Keratinocyte (primary cell): ENCODE results near the gene CCL27. TPM values are rescaled to one million over a fixed set of nuclear protein-coding genes. Genes with fewer than 3 reads are reported as not detected.

Experiments used
- DNase-seq: peaks from one replicate; pipeline ENCODE4 v3.0.0-alpha.2; 2011; ENCODE audit warnings: low read depth, missing footprints, low spot score
- FAIRE-seq: peaks from 2 replicates; lab custom pipeline; 2011; peaks lifted over from hg19 to GRCh38; lab: Jason Lieb, UNC
- H2AFZ ChIP-seq: 2 replicates; pipeline ENCODE4 v1.6.0; 2012; ENCODE audit warnings: low read length, control low read depth, inconsistent platforms; ENCODE audit not compliant: control insufficient read depth
- H3K27ac ChIP-seq: 2 replicates; pipeline ENCODE4 v1.5.1; 2011; ENCODE audit warnings: low read length; ENCODE audit not compliant: control insufficient read depth, insufficient read depth
- H3K27me3 ChIP-seq: 3 replicates; pipeline ENCODE4 v1.6.0; 2011; ENCODE audit warnings: low read length; ENCODE audit not compliant: control insufficient read depth, insufficient read depth; ENCODE audit errors: extremely low read depth
- H3K36me3 ChIP-seq, 2 experiments: 2 replicates in 1 of 2; 3 replicates in 1 of 2; pipeline ENCODE4 v1.5.1; 2011; ENCODE audit warnings: low read length in 2 of 2, mild to moderate bottlenecking in 1 of 2; ENCODE audit not compliant: control insufficient read depth in 2 of 2, insufficient read depth in 2 of 2; ENCODE audit errors: extremely low read depth in 1 of 2
- H3K4me1 ChIP-seq: 3 replicates; pipeline ENCODE4 v1.5.1; 2011; ENCODE audit warnings: low read length; ENCODE audit not compliant: control insufficient read depth, insufficient read depth; ENCODE audit errors: extremely low read depth
- H3K4me2 ChIP-seq: 3 replicates; pipeline ENCODE4 v1.6.0; 2011; ENCODE audit warnings: low read depth, low read length; ENCODE audit not compliant: control insufficient read depth, insufficient read depth; ENCODE audit errors: extremely low read depth
- H3K4me3 ChIP-seq, 3 experiments: fragments of 200-600 bp in 1 of 3; sonication (generic) in 1 of 3; 2 replicates in 2 of 3; 3 replicates in 1 of 3; pipeline ENCODE4 v1.5.1; 2011 to 2016; ENCODE audit warnings: low read length in 3 of 3, mild to moderate bottlenecking in 3 of 3, control low read depth in 2 of 3, inconsistent platforms in 1 of 3, low read depth in 1 of 3, mixed read lengths in 1 of 3, mixed run types in 1 of 3, moderate library complexity in 1 of 3; ENCODE audit not compliant: control insufficient read depth in 2 of 3, insufficient read depth in 2 of 3; ENCODE audit errors: extremely low read depth in 1 of 3
- H3K79me2 ChIP-seq: 2 replicates; pipeline ENCODE4 v1.6.0; 2012; ENCODE audit warnings: low read length; ENCODE audit not compliant: control insufficient read depth, insufficient read depth
- H3K9ac ChIP-seq: 3 replicates; pipeline ENCODE4 v1.6.0; 2011; ENCODE audit warnings: low read length; ENCODE audit not compliant: control insufficient read depth, insufficient read depth; ENCODE audit errors: extremely low read depth
- H3K9me1 ChIP-seq: 3 replicates; pipeline ENCODE4 v1.6.0; 2011; ENCODE audit warnings: low read length; ENCODE audit not compliant: control insufficient read depth, insufficient read depth; ENCODE audit errors: extremely low read depth
- H3K9me3 ChIP-seq: 2 replicates; pipeline ENCODE4 v1.5.1; 2012; ENCODE audit warnings: low read depth, low read length; ENCODE audit not compliant: control insufficient read depth
- H4K20me1 ChIP-seq: 3 replicates; pipeline ENCODE4 v1.6.0; 2011; ENCODE audit warnings: low read length; ENCODE audit not compliant: control insufficient read depth, insufficient read depth; ENCODE audit errors: extremely low read depth
- EZH2 ChIP-seq: IDR thresholded peaks from one replicate; pipeline ENCODE4 v1.6.1; 2012; ENCODE audit warnings: inconsistent platforms, mild to moderate bottlenecking, low read length, moderate library complexity
- dilution Hi-C: fragments of 300-500 bp; cut with MboI; formaldehyde crosslinking; loops from one replicate; pipeline ENCODE4 v1.7.0; 2020; ENCODE audit warnings: low sequenced_read_pairs; ENCODE audit not compliant: extremely low pct_ligation_motif_present
- polyA minus RNA-seq, 3 experiments: library from RNA; depleted of rRNA, polyadenylated mRNA; stranded (reverse); fragments of >200 nt; gene quantifications; 1 replicate in 1 of 3; 2 replicates in 1 of 3; 3 replicates in 1 of 3; pipeline ENCODE4 v1.2.3, GENCODE V29; 2011
- polyA plus RNA-seq, 5 experiments: library from polyadenylated mRNA; depleted of rRNA in 3 of 5; stranded (reverse) in 3 of 5; stranded (forward) in 1 of 5; unstranded in 1 of 5; fragments of >200 nt; gene quantifications; 1 replicate in 1 of 5; 2 replicates in 3 of 5; 3 replicates in 1 of 5; pipeline versions ENCODE4 v1.2.1 to v1.2.3, GENCODE V29; 2011 to 2012; ENCODE audit warnings: missing spikeins in 2 of 5, low read depth in 1 of 5, low replicate concordance in 1 of 5
- TF ChIP-seq, protein P1 (sequence below), 3 experiments: IDR thresholded peaks in 1 of 3; conservative IDR thresholded peaks in 1 of 3; optimal IDR thresholded peaks in 1 of 3; 2 replicates in 2 of 3; 3 replicates in 1 of 3; pipeline versions ENCODE3 to v1.5.1; 2011; ENCODE audit warnings: low read length in 3 of 3, mild to moderate bottlenecking in 3 of 3, moderate library complexity in 2 of 3, control low read depth in 1 of 3, inconsistent platforms in 1 of 3; ENCODE audit not compliant: insufficient read depth in 2 of 3; ENCODE audit errors: extremely low read depth in 1 of 3

Gene CCL27, protein sequence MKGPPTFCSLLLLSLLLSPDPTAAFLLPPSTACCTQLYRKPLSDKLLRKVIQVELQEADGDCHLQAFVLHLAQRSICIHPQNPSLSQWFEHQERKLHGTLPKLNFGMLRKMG
- polyA plus RNA-seq (0.46 to 1.1 TPM (median 1.1 TPM) in 3 replicates), polyA minus RNA-seq (0.96 to 6.9 TPM (median 2.8 TPM) in 3 replicates)
- not detected for polyA plus RNA-seq (2011; ENCODE audit: low read depth)
- 1.5 and 1.9 TPM in 2 replicates for polyA plus RNA-seq (2011; cell fraction: cytosol; rRNA removed)
- 0.60 and 0.89 TPM in 2 replicates for polyA plus RNA-seq (2011; cell fraction: nucleus; rRNA removed)
- polyA plus RNA-seq (2012; ENCODE audit: low replicate concordance), result 1.1 and 2.4 TPM in 2 replicates
- polyA minus RNA-seq (2011; cell fraction: cytosol; rRNA and poly(A)+ RNA removed), result not detected
- not detected in 2 replicates for polyA minus RNA-seq (2011; cell fraction: nucleus; rRNA and poly(A)+ RNA removed)

DNA sequence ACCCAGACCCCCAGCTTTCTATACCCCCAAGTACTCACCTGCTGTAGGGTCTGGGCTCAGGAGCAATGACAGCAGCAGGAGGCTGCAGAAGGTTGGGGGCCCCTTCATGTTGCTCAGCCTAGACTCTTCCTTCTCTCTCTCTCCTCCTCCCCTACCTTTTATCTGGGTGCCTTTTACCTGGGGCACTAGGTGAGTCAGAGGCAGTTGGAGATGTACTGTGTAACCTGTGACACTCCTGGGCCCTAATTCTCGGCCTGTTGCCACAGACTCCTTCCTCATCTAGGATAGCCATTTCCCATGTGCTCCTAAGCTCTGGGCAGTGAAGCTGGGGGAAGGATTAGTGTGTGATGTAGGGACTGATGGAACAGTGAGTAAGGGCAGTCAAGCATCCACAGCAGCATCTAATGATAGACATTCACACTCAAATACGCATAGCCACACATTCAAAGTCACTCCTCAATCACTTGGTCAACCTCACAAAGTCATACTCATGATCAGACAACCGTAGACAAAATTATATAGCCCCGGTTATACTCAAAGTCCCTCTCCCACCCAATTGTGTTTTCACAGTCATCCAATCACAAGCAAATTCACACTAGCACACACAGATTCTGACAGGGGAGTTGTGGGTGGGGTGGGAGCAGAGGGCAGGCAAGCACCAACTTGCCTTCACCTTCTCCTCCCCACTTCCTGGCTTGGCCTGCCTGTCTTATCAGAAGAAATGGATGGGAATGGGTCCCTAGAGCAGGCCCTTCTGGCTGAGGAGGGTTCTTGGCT lies at the start of gene CCL27:
Gene CCL27 (minus strand): TSS at position 132 of the 777 bp plus-strand sequence. CDS start 24 bp downstream, at position 108.
- H3K27me3 ChIP-seq, result no peaks in the 10 kb centered on the region
- TF ChIP-seq EZH2, result no peak
- TF ChIP-seq, protein P1, sequence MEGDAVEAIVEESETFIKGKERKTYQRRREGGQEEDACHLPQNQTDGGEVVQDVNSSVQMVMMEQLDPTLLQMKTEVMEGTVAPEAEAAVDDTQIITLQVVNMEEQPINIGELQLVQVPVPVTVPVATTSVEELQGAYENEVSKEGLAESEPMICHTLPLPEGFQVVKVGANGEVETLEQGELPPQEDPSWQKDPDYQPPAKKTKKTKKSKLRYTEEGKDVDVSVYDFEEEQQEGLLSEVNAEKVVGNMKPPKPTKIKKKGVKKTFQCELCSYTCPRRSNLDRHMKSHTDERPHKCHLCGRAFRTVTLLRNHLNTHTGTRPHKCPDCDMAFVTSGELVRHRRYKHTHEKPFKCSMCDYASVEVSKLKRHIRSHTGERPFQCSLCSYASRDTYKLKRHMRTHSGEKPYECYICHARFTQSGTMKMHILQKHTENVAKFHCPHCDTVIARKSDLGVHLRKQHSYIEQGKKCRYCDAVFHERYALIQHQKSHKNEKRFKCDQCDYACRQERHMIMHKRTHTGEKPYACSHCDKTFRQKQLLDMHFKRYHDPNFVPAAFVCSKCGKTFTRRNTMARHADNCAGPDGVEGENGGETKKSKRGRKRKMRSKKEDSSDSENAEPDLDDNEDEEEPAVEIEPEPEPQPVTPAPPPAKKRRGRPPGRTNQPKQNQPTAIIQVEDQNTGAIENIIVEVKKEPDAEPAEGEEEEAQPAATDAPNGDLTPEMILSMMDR (optimal IDR thresholded peaks at IDR 0.05 in 1 of 3, IDR thresholded peaks at IDR 0.05 in 1 of 3, conservative IDR thresholded peaks at IDR 0.05 in 1 of 3; ENCODE audit: extremely low read depth in 1 of 3, insufficient read depth in 2 of 3, low read length in 3 of 3), result no peak
- H2AFZ ChIP-seq, result peak within 1 kb of the TSS; percentile 64
- no peaks in the 10 kb centered on the region for H4K20me1 ChIP-seq
- H3K9ac ChIP-seq, result peak within 1 kb of the TSS; percentile 55
- FAIRE-seq (peak; percentile 77), DNase-seq (no peak)
- dilution Hi-C loops, result no loop called here
- peaks cover under 1% of the 10 kb centered on the region for H3K9me1 ChIP-seq
- H3K4me2 ChIP-seq, result peak within 1 kb of the TSS; percentile 49
- H3K27ac ChIP-seq, result peak within 1 kb of the TSS; percentile 86
- H3K4me3 ChIP-seq, result peak within 1 kb of the TSS in 1 of 3 experiments; percentile 4
- H3K79me2 ChIP-seq, result peaks cover 16% of the 10 kb centered on the region
- H3K4me1 ChIP-seq, result peaks cover 58% of the 10 kb centered on the region
- H3K9me3 ChIP-seq, result no peaks in the 10 kb centered on the region
- peaks cover 0 to 2% of the 10 kb centered on the region in 2 experiments for H3K36me3 ChIP-seq

DNA sequence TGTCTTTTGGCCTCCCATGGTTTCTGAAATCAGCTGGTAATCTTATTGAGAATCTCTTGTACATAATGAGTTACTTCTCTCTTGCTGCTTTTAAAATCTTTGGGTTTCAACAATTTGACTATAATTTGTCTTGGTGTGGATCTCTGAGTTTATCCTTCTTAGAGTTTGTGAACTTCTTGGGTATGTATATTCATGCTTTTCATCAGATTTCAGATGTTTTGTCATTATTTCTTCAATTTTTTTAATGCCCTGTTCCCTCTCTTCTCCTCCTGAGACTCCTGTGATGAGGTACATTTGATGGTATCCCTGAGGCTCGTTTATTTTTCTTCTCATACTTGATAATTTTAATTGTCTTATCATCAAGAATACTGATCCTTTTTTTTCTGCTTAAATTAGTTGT lies 49.7 kb upstream of the CCL27 start:
- no peak for FAIRE-seq
- TF ChIP-seq, protein P1 (optimal IDR thresholded peaks at IDR 0.05 in 1 of 3, IDR thresholded peaks at IDR 0.05 in 1 of 3, conservative IDR thresholded peaks at IDR 0.05 in 1 of 3; ENCODE audit: extremely low read depth in 1 of 3, insufficient read depth in 2 of 3, low read length in 3 of 3), result no peak
- no peak for TF ChIP-seq EZH2
- dilution Hi-C loops, result no loop called here

More for the DNA sequence above, 49.7 kb upstream of the CCL27 start:
- Histone ChIP-seq H3K79me2 (no peaks in the 10 kb centered on the region), H2AFZ (no peak overlapping the region), H3K4me3 (no peak overlapping the region), H3K27me3 (no peaks in the 10 kb centered on the region), H3K4me1 (peaks cover 33% of the 10 kb centered on the region), H4K20me1 (no peaks in the 10 kb centered on the region), H3K9ac (no peak overlapping the region), H3K27ac (no peak overlapping the region), H3K9me1 (no peaks in the 10 kb centered on the region), H3K36me3 (no peaks in the 10 kb centered on the region), H3K9me3 (no peaks in the 10 kb centered on the region), H3K4me2 (no peak overlapping the region)
- no peak for DNase-seq
